ENCODE results near the gene LMNA.
"Not testable (repeated sequence)": the region's sequence is repeated elsewhere in the genome, so short reads cannot be mapped to it uniquely, and the experiment has no call there.

LMNA gene

DNA sequence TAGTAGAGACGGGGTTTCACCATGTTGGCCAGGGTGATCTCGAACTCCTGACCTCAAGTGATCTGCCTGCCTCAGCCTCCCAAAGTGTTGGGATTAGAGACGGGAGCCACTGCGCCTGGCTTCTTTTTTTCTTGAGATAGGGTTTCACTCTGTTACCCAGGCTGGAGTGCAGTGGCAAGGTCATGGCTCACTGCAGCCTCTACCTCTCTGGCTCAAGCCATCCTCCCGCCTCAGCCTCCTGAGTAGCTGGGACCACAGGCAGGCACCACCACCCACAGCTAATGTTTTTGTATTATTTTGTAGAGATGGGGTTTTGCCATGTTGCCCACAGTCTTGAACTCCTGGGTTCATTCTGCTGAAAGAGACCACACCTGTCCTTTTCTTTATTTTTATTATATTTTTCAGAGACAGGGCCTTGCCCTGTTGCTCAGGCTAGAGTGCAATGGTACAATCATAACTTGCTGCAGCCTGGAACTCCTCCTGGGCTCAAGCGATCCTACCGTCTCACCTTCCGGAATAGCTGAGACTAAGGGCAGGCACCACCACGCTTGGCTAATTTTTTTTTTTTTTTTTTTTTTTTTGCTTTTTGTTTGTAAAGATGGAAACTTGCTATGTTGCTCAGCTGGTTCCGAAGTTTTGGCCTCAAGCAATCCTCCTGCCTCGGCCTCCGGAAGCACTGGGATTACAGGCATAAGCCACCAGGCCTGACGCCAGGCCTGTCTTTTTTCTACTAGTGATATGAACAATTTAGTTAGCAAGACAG lies 3.1 kb downstream of the LMNA start:
- H3K4me3 ChIP-seq (ENCODE audit: low read length), result no peak overlapping the region
- no peak for TF ChIP-seq ZNF274 (IDR thresholded peaks at IDR 0.05; ENCODE audit: low read depth, low read length)

DNA sequence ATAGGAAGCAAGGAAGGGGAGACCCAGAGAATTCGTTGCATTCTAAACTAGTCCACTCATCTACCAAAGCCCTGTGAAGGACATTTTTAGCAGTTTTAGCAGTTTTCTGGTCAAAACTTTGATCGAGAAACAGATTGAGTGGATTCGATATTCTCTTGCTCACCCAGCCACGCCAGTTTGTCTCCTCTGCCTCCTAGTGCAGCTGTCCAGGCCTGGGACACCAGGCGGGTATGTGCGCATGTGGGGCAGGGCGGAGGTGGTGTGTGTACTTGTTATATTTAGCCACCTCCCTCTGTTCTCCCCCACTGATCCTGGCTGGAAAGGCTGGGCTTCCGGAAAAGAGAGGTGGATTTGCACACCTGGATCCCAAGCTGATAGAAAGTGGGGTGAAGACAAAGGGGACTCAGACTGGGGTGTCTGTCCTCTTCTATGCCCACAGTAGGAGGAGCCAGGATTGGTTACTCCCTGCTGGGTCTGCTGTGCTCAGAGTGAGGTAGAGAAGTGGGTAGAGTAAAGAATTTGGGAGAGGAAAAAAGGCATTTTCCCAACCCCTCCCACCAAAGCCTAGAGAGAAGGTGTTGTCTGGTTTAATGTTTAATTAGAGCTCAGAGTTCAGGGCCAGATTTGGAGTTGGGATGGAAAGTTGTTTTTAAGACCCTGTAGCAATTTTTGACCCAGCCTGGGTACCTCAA lies 3.8 kb downstream of the LMNA start:
- no peak overlapping the region for H3K4me3 ChIP-seq (ENCODE audit: low read length)
- no peak for TF ChIP-seq ZNF274 (IDR thresholded peaks at IDR 0.05; ENCODE audit: low read depth, low read length)

DNA sequence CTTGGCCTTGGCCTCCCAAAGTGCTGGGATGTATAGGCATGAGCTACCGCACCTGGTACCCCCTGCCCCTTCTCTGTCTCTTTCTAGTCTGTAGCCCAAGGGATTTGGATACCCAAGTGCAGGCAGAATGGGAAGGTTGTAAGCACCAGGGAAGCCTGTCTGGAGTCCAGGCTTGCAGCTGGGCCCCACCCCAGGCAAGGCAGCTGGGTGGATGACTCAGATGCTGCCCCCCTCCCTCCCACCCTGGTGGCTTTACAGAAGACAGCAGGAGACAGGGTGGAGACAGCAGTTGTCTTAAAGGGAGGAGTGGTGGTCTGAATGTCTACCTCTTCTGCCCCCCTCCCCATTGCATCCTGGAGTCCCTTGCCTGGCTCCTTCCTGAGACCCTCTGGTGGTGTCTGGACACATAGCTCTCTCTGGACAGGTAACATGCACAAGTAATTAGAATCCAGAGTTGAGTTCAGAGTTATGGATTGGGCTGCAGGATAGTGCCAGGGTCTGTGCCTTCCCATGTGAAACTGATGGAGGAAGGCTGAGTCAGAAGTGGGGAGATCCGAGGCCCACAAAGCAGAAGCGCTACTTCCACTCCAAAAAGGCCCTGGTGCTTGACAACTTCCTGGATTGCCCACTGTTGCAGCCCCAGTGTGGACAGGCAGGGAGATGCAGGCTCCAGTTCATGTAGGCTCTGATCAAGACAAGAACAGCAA lies 5.1 kb downstream of the LMNA start:
- no peak overlapping the region for H3K4me3 ChIP-seq (ENCODE audit: low read length)
- TF ChIP-seq ZNF274 (IDR thresholded peaks at IDR 0.05; ENCODE audit: low read depth, low read length), result no peak

DNA sequence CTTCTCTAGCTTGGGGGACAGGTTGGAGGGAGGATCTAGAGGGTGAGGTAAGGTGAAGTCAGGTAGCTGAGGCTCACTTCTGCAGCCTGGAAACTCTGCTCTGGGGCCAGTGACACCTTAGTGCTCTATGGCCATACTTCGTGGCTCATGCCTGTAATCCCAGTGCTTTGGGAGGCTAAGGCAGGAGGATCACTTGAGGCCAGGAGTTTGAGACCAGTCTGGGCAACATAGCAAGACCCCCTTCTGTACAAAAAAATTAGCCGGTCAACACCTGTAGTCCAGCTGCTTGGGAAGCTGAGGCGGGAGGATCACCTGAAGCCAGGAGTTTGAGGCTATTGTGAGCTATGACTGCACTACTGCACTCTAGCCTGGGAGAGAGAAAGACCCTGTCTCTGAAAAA lies 5.8 kb downstream of the LMNA start:
- H3K4me3 ChIP-seq (ENCODE audit: low read length), result no peak overlapping the region
- no peak for TF ChIP-seq ZNF274 (IDR thresholded peaks at IDR 0.05; ENCODE audit: low read depth, low read length)

DNA sequence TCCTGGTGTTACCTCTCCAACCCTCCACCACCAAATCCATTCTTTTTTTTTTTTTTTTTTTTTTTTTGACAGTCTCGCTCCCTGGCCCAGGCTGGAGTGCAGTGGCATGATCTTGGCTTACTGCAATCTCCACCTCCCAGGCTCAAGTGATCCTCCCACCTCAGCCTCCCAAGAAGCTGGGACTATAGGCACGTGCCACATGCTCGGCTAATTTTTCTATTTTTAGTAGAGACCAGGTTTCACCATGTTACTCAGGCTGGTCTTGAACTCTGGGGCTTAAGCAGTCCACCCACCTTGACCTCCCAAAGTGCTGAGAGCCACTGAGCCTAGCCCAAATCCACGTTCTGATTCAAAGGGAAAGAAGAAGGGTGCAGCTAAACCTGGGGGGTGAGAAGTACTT lies 6.5 kb downstream of the LMNA start:
- H3K4me3 ChIP-seq (ENCODE audit: low read length), result not testable (repeated sequence)

DNA sequence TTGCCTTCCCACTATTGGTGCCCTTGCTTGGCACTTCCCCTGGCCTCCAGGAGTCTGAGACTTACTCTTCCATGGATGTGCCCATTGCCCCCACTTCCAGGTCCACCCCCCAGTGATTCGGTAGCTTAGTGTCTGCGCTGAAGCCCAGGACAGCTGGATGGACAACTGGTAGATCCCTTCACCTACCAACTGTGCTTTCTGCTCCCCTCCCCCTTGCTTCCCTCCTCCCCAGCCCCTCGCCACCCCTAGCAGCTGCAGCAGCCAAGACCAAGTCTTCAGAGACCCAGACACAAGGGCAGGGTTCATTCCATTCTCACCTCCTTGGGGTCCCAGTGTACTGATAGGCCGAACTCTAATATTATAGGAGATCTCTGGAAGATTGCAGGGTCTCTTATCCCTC lies 6.9 kb downstream of the LMNA start:
- no peak for TF ChIP-seq ZNF274 (IDR thresholded peaks at IDR 0.05; ENCODE audit: low read depth, low read length)
- no peak overlapping the region for H3K4me3 ChIP-seq (ENCODE audit: low read length)

DNA sequence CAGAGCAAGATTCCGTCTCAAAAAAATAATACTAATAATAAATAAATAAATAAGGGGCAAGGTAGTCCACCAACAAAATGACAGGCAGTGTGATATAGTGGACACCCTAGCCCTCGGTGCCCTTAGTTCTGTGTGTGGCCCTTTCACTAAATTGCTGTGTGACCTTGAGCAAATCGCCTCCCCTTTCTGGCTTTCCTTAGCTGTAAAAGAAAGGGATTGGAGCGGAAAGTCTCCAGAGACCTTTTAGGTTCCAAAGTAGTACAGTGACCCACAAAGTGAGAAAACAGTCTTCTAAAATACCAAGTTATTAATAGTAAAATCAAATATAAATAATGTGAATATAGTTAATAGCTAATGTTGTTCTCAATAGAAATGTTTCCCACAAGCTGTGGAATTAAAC lies 7.6 kb downstream of the LMNA start:
- no peak for TF ChIP-seq ZNF274 (IDR thresholded peaks at IDR 0.05; ENCODE audit: low read depth, low read length)
- H3K4me3 ChIP-seq (ENCODE audit: low read length), result no peak overlapping the region

DNA sequence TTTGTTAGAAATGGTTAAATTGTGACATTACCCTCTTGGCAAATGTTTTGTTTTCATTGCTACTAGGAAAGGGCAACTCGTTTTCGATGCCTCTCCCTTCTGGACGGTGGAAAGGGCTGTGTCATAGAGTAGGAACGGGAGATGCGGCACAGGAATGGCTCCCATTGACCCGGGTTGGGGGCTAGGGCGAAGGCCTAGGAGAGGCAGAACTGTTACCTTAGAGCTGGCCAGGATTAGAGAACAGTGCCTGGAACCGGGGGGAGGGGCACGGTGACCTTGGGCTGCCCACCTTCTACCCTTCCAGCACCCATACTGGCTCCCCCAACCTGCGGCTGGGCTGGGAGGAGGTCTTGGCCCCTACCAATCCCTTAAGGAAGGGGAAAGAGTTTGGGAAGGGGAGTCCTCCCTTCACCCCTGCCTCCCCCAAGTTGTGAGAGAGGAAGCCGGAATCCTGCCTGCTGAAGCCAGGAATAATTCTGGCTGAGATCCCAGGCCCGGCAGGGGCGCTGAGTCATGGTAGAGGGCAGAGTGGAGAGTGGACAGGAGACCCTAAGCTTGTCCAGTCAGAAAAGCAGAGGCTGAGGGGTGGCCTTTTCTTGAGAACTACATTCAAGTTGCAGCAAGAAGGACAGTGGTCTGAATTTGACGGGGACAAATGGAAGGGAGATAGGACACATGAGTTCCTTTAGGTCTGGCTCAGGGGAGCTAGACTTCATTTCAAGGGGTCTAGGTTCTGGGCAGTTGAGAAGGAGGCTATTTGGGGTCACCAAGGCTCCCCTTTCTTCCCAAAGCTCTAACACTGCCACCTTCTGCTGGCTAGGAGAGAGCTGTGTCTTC lies 8.2 kb downstream of the LMNA start:
- TF ChIP-seq ZNF274 (IDR thresholded peaks at IDR 0.05; ENCODE audit: low read depth, low read length), result no peak
- H3K4me3 ChIP-seq (ENCODE audit: low read length), result no peak overlapping the region

DNA sequence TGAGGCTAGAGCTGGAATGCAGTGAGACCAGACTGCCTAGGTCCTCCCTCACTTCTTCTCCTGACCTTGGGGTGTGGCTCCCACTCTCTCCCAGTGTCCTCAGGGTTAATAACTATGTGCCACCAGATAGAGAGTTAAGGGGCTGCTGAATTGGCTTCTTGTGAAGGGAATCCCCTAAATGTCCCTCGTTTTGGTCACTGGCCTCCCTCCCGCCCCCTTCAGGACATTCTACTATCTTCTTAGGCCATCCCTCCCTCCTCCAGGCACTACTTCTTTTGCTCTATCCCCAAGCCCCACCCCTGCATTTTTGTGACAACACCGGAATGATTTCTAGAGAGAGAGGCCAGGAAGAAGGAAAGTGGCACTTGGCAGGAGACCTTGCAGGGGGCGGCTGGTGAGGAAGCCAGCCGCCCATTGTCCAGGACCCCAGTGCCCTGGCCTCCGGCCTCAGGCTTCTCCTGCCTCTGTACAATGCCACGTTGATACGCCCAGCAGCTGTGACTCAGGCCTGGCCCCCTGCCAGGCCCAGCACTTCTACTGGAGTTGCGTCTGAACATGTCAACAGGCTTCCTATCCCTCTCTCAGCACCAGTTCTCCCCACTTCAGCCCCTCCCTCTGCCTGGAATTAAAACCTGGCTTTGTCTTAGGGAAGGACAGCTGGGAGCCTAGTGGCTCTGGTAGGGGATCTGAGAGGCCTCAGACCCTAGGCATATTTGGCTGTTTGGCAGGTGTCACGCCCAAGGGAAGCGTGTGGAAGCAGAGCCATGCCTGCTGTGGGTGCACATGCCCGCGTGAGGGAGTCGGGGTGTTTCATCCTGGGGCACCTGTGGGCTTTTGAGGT lies 9.1 kb downstream of the LMNA start:
- H3K4me3 ChIP-seq (ENCODE audit: low read length), result no peak overlapping the region
- no peak for TF ChIP-seq ZNF274 (IDR thresholded peaks at IDR 0.05; ENCODE audit: low read depth, low read length)

DNA sequence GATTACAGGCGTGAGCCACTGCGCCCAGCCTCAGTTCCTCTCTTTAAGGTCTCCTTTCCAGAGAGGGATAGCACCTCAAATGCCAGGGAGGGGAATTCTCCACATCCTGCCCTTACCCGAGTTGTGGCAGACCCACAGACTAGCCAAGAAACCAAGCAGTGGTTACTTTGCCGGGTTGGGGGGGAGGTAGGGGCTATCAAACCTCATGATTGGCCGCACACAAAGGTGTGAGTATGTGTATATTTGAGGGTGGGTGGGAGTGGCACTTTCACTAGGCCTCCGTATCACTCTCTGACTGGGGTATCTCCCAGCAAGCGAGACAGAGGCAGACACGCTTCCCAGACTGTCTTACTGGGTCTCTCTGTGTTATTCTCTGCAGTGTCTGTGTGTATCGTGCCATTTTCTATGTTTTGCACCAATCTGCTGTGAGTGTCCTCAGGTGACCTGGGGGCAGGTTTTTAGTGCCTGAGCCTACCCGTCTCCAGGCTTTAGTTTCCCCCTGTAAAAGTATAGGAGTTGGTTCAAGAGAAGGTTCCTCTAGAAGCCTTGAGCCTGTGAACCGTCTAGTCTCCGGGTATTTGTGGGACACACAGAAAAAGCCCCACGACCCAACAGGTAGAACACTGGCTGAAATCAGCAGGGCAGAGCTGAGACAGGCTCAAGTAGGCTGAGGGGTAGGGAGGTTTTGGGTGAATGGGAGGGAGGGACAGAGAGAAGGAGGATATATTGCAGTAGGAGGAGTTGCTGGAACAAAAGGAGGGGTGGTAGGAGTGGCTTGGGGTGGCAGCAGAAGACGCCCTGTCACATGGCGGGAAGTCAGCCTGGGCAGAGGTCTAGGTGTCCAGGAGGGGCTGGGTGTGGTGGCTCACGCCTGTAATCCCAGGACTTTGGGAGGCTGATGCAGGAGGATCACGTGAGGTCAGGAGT lies 10.3 kb downstream of the LMNA start:
- TF ChIP-seq ZNF274 (IDR thresholded peaks at IDR 0.05; ENCODE audit: low read depth, low read length), result no peak
- no peak overlapping the region for H3K4me3 ChIP-seq (ENCODE audit: low read length)

DNA sequence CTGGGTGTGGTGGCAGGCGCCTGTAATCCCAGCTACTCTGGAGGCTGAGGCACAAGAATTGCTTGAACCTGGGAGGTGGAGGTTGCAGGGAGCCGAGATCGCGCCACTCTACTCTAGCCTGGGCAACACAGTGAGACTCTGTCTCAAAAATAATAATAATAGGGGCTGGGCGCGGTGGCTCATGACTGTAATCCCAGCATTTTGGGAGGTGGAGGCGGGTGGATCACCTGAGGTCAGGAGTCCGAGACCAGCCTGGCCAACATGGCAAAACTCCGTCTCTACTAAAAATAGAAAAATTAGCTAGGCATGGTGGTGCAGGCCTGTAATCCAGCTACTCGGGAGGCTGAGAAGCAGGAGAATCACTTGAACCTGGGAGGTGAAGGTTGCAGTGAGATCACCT lies 11.0 kb downstream of the LMNA start:
- H3K4me3 ChIP-seq (ENCODE audit: low read length), result not testable (repeated sequence)

DNA sequence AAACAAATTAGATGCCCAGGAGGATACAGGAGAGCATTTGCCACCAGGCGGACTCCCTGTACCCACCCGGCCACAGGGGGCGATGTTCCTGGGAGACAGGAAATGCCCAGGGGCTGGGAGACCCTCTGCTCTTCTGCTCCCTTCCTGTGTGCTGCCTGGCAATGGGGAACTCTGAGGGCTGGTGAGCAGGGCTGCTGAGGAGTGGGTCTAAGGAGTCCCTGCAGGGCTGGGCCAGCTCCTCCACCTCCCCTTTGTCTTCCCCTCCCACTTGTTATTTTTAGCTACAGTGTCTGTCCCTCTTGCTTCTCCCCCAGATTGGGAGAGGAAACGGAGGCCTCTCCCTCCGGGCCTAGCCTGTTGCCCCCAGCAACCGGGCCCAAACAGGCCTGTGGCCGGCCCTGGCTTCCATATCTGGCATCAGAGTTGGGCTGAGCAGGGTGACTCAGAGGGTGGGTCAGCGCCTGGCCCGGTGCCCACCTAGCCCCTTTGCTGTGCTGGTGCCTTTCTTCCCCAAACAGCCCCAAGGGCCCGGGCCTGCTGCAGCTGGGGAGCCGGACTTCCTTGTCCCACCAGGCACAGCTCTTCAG lies 11.6 kb downstream of the LMNA start:
- H3K4me3 ChIP-seq (ENCODE audit: low read length), result peak overlapping the region; percentile 2; the same call in 1 of the 2 replicates
- TF ChIP-seq ZNF274 (IDR thresholded peaks at IDR 0.05; ENCODE audit: low read depth, low read length), result no peak
